ENCODE results near the gene CARD10. TPM values are rescaled to one million over a fixed set of nuclear protein-coding genes. Genes with fewer than 3 reads are reported as not detected.

Gene CARD10
- total and polyA plus RNA-seq, 2 of the 8 experiments (the other 6 are each of a cell fraction or from before 2014, with no cell fraction given), result 13.5 to 14.4 TPM

GRCh38 chr22:37456346-37456745 is 62.9 kb downstream of the CARD10 start (continued):
- TF ChIP-seq USF2 (IDR thresholded peaks at IDR 0.05; ENCODE audit: low read length), result no peak
